PC-9 (cell line): ENCODE measurements around the gene APBA3. TPM values are rescaled to one million over a fixed set of nuclear protein-coding genes. Genes with fewer than 3 reads are reported as not detected.

Experiments used
- BruUV-seq: library from RNA; stranded (reverse); fragments of 400-500 nt; replicated peaks from 2 replicates; lab custom pipeline; 2021; lab: Mats Ljungman, UMichigan
- CTCF ChIA-PET: fragments of 300-600 bp; sonication (Branson Sonifier 250); formaldehyde crosslinking; loops from one replicate; lab custom pipeline; 2022; ENCODE audit warnings: antibody characterized with exemption; lab: Charles Lee
- POLR2A ChIA-PET: fragments of 300-600 bp; sonication (Branson Sonifier 250); formaldehyde crosslinking; loops from one replicate; lab custom pipeline; 2022; ENCODE audit warnings: antibody characterized with exemption; ENCODE audit not compliant: unreplicated experiment; lab: Charles Lee
- DNase-seq, 2 experiments: peaks; one replicate each; pipeline versions ENCODE4 v3.0.0 to v3.0.0-alpha.2; 2015 to 2022; ENCODE audit warnings: mixed read lengths in 1 of 2
- H2AFZ ChIP-seq: fragments of 200-600 bp; sonication (generic); 2 replicates; pipeline ENCODE4 v1.8.1; 2017; ENCODE audit warnings: antibody characterized with exemption
- H3F3A ChIP-seq: fragments of 200-600 bp; sonication (generic); 2 replicates; pipeline ENCODE4 v1.8.1; 2017; ENCODE audit warnings: antibody characterized with exemption, mild to moderate bottlenecking, low read depth; ENCODE audit not compliant: insufficient read depth
- H3K27ac ChIP-seq: fragments of 200-600 bp; sonication (generic); 2 replicates; pipeline ENCODE4 v1.6.1; 2016; ENCODE audit warnings: mixed run types
- H3K27me3 ChIP-seq: fragments of 200-600 bp; sonication (generic); 2 replicates; pipeline ENCODE4 v1.6.1; 2016; ENCODE audit warnings: low read depth, mixed run types; ENCODE audit not compliant: insufficient read depth
- H3K36me3 ChIP-seq: fragments of 200-600 bp; sonication (generic); 2 replicates; pipeline ENCODE4 v1.6.1; 2016; ENCODE audit warnings: low read depth, mixed run types
- H3K4me1 ChIP-seq: fragments of 200-600 bp; sonication (generic); replicated peaks from 2 replicates; pipeline ENCODE4 v1.6.1; 2016; ENCODE audit warnings: mixed run types; ENCODE audit not compliant: insufficient read depth
- H3K4me2 ChIP-seq: fragments of 200-600 bp; sonication (generic); 2 replicates; pipeline ENCODE4 v1.6.1; 2017; ENCODE audit warnings: mixed run types
- H3K4me3 ChIP-seq: fragments of 200-600 bp; sonication (generic); 2 replicates; pipeline ENCODE4 v1.6.1; 2016; ENCODE audit warnings: mixed run types
- H3K79me2 ChIP-seq: fragments of 200-600 bp; sonication (generic); 2 replicates; pipeline ENCODE4 v1.6.1; 2017; ENCODE audit warnings: low read depth, mixed run types
- H3K9me2 ChIP-seq: fragments of 200-600 bp; sonication (generic); 2 replicates; pipeline ENCODE4 v1.8.1; 2017; ENCODE audit warnings: mild to moderate bottlenecking; ENCODE audit not compliant: insufficient read depth
- H3K9me3 ChIP-seq: fragments of 200-600 bp; sonication (generic); 2 replicates; pipeline ENCODE4 v1.8.1; 2016; ENCODE audit warnings: low read depth; ENCODE audit not compliant: insufficient read depth
- H4K20me1 ChIP-seq: fragments of 200-600 bp; sonication (generic); 2 replicates; pipeline ENCODE4 v1.8.1; 2017; ENCODE audit not compliant: insufficient read depth
- EZH2 ChIP-seq: fragments of 200-600 bp; sonication (generic); IDR thresholded peaks from 2 replicates; pipeline ENCODE4 v1.8.0; 2017; ENCODE audit warnings: antibody characterized with exemption, low read depth
- intact Hi-C: fragments of 100-400 bp; cut with micrococcal nuclease; formaldehyde crosslinking; loops from one replicate; pipeline ENCODE4 v1.10.0; 2022; ENCODE audit not compliant: unreplicated experiment
- total RNA-seq: library from RNA; stranded (reverse); gene quantifications from 2 replicates; pipeline ENCODE4 v1.2.3, GENCODE V29; 2021
- TF ChIP-seq, protein P1 (sequence below): fragments of 200-600 bp; sonication (generic); conservative IDR thresholded peaks from 2 replicates; pipeline ENCODE4 v1.6.1; 2017; ENCODE audit warnings: mixed run types, antibody characterized with exemption, mild to moderate bottlenecking, moderate library complexity

APBA3 gene
- total RNA-seq, 1 experiment from 2014 or later = 16.0 TPM

DNA sequence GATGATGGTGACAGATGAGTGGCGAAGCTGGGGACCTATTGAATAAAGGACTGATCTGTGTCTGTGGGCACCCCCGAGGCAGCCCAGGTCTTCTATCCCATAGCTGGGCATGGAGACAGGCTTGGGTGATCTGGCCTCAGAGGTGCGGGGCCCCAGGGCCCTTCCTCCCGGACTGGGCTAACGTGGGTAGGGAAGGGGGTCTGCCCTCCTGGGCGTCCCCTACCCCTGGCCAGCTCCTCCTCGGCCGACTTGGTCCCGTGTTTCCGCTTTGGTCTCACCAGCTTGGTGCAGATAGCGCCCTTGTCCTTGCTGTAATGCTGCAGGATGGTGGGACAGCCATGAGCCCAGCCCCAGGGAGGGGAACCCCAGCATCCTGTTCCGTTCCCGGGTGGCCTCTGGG is 21.4 kb upstream of the APBA3 start:
- DNase-seq = no peak
- Histone ChIP-seq H3K27ac (no peak overlapping the region), H3K27me3 (no peaks in the 10 kb centered on the region), H2AFZ (no peak overlapping the region), H3K36me3 (no peaks in the 10 kb centered on the region), H3K79me2 (no peaks in the 10 kb centered on the region), H3K9me2 (no peaks in the 10 kb centered on the region), H4K20me1 (no peaks in the 10 kb centered on the region), H3F3A (no peaks in the 10 kb centered on the region), H3K4me3 (no peak overlapping the region), H3K9me3 (no peaks in the 10 kb centered on the region), H3K4me1 (no peaks in the 10 kb centered on the region), H3K4me2 (no peak overlapping the region)
- BruUV-seq = no TSS peak
- POLR2A ChIA-PET = interaction anchor here (0.6 kb wide), 1 partner anchor 39 kb away, joined by 4 read pairs; no protein-coding TSS in a partner anchor
- intact Hi-C loops = no loop called here
- TF ChIP-seq EZH2 = no peak
- TF ChIP-seq, protein P1, sequence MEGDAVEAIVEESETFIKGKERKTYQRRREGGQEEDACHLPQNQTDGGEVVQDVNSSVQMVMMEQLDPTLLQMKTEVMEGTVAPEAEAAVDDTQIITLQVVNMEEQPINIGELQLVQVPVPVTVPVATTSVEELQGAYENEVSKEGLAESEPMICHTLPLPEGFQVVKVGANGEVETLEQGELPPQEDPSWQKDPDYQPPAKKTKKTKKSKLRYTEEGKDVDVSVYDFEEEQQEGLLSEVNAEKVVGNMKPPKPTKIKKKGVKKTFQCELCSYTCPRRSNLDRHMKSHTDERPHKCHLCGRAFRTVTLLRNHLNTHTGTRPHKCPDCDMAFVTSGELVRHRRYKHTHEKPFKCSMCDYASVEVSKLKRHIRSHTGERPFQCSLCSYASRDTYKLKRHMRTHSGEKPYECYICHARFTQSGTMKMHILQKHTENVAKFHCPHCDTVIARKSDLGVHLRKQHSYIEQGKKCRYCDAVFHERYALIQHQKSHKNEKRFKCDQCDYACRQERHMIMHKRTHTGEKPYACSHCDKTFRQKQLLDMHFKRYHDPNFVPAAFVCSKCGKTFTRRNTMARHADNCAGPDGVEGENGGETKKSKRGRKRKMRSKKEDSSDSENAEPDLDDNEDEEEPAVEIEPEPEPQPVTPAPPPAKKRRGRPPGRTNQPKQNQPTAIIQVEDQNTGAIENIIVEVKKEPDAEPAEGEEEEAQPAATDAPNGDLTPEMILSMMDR = no peak
- CTCF ChIA-PET = no interaction called here

DNA sequence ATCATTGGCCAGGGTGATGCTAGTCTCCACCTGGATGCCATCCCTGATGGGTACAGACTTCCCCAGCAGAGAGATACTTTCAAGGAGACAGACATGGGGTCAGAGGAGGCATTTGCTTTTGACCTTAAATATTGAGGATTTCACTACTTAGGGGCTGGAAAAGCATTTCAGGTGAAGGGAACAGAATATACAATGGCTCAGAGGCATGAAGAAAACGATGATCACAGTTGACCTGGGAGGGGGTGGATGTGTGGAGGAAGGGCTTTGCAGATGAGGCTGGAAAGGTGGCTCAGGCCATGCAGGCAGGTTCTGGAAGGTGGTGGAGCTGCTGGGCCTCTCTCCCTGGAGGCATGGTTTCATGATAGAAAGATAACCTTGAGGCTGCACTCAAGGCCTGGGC is 20.8 kb upstream of the APBA3 start:
- CTCF ChIA-PET = no interaction called here

DNA sequence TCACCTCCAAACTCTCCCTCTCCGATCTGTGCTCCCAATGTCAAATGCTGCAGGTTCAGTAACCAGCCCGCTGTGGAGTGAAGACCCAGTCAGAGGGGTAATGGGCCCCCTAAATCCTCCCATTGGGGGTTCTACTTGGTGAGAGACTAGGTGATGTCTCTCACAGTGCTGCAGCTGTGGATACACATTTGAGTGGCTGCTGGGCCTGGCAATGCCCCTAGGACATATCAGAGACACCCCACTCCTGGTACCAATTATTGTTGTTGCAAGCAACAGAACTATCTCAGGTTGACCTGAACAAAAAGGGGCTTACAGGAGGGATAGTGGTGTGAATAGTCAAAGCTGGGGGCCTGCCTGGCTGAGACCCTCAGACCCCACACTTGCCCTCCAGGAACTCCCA is 20.1 kb upstream of the APBA3 start:
- Histone ChIP-seq H3K4me1 (no peaks in the 10 kb centered on the region), H3F3A (no peaks in the 10 kb centered on the region), H3K27ac (no peak overlapping the region), H2AFZ (no peak overlapping the region), H3K4me3 (no peak overlapping the region), H3K79me2 (no peaks in the 10 kb centered on the region), H3K4me2 (no peak overlapping the region), H4K20me1 (no peaks in the 10 kb centered on the region), H3K9me2 (no peaks in the 10 kb centered on the region), H3K27me3 (no peaks in the 10 kb centered on the region), H3K9me3 (no peaks in the 10 kb centered on the region), H3K36me3 (no peaks in the 10 kb centered on the region)
- BruUV-seq = no TSS peak
- POLR2A ChIA-PET = no interaction called here
- intact Hi-C loops = no loop called here
- no peak for DNase-seq
- TF ChIP-seq, protein P1 = no peak
- TF ChIP-seq EZH2 = no peak
- CTCF ChIA-PET = no interaction called here

More for the DNA sequence above, 20.8 kb upstream of the APBA3 start:
- no peak for DNase-seq
- TF ChIP-seq EZH2 = no peak
- BruUV-seq = no TSS peak
- H3K4me1 ChIP-seq = no peaks in the 10 kb centered on the region
- H4K20me1 ChIP-seq = no peaks in the 10 kb centered on the region
- no peaks in the 10 kb centered on the region for H3K9me2 ChIP-seq
- no peaks in the 10 kb centered on the region for H3K36me3 ChIP-seq
- H2AFZ ChIP-seq = no peak overlapping the region
- no peaks in the 10 kb centered on the region for H3F3A ChIP-seq
- no peaks in the 10 kb centered on the region for H3K27me3 ChIP-seq
- H3K79me2 ChIP-seq = no peaks in the 10 kb centered on the region
- H3K27ac ChIP-seq = no peak overlapping the region
- intact Hi-C loops = no loop called here
- POLR2A ChIA-PET = no interaction called here
- H3K9me3 ChIP-seq = no peaks in the 10 kb centered on the region
- H3K4me3 ChIP-seq = no peak overlapping the region
- H3K4me2 ChIP-seq = no peak overlapping the region

DNA sequence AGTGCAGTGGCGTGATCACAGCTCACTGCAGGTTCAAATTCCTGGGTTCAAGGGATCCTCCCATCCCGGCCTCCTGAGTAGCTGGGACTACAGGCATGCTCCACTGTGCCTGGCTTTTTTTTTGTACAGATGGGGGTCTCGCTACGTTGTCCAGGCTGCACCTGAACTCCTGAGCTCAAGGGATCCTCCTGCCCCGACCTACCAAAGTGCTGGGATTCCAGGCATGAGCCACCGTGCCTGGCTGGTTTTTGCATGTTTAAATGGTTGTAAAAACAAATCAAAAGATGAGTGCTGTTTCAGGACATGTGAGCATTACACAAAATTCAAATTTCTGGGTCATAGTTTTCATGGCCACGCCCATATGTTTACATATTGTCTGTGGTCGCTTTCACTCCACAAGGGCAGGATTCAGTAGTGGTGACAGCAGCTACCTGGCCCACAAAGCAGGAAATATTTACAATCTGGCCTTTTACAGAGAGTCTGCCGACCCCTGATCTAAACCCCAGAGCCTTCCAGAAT is 19.4 kb upstream of the APBA3 start:
- intact Hi-C loops = no loop called here
- H2AFZ ChIP-seq = no peak overlapping the region
- no peaks in the 10 kb centered on the region for H3K79me2 ChIP-seq
- H3K9me2 ChIP-seq = no peaks in the 10 kb centered on the region
- H3K4me1 ChIP-seq = no peaks in the 10 kb centered on the region
- no peaks in the 10 kb centered on the region for H3K27me3 ChIP-seq
- ChIA-PET POLR2A (no interaction called here), CTCF (no interaction called here)
- H3K4me3 ChIP-seq = no peak overlapping the region
- no peak overlapping the region for H3K4me2 ChIP-seq
- no peak for DNase-seq
- H3K9me3 ChIP-seq = no peaks in the 10 kb centered on the region
- no TSS peak for BruUV-seq
- TF ChIP-seq, protein P1 = no peak
- no peak for TF ChIP-seq EZH2
- no peaks in the 10 kb centered on the region for H4K20me1 ChIP-seq
- H3F3A ChIP-seq = no peaks in the 10 kb centered on the region
- H3K27ac ChIP-seq = no peak overlapping the region
- no peaks in the 10 kb centered on the region for H3K36me3 ChIP-seq
